ENCODE measurements around the gene TGFBR1.
"Not testable (repeated sequence)": the region's sequence is repeated elsewhere in the genome, so short reads cannot be mapped to it uniquely, and the experiment has no call there.

The TGFBR1 gene

DNA sequence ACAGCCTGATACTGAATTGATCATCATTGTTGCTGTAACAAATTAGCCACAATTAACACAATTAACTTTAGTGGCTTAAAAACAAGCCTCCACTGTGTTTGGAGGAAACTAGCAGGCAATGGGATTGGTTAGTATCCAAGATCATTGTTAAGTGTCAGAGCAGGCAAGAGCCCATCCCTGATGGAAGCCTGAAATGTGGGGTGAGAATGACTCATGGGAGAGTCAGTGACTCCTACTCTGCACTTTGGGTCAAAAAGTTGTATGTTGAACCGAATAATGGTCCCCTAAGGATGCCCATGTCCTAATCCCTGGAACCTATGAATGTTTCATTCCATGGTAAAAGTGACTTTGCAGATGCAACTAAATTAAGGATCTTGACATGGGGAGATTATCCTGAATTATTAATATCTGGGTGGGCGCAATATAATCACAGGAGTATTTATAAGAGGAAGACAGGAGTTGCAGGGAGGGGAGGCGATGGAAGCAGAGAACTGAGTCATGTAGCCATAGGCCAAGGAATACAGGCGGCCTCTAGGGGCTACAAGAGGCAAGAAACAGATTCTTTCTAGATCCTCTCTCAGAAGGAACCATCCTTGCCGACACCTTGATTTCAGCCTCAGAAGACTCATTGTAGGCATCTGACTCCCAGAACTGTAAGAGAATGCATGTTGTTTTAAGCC, 88.0 kb downstream of the TGFBR1 start:
- no peak for DNase-seq

DNA sequence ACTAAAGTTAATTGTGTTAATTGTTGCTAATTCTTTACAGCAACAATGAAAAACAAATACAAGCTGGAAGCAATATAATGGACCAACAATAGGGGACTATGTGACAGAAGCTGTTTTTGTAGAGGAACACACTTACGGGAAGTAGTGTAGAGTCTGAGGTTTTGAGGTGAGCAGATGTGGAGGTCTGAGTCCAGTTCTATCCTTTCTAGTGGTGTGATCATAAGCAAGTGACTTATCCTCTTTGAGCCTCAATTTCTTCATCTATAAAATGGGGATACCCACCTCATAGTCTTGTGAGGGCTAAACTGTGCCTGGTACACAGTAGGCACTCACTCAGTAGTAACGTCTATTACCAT, 88.5 kb downstream of the TGFBR1 start:
- no peak for DNase-seq

DNA sequence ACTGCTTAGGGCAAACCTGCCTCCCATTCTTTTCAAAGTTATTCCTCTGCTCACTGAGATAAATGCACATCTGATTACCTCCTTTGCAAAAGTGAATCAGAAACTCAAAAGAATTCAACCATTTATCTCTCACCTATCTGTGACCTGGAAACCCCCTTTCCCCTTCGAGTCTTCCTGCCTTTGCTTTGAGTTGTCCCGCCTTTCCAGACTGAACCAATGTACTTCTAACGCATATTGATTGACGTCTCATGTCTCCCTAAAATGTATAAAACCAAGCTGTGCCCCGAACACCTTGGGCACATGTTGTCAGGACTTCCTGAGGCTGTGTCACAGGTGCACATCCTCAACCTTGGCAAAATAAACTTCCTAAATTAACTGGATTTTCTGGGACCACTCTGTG, 91.6 kb downstream of the TGFBR1 start:
- DNase-seq: not testable (repeated sequence)

DNA sequence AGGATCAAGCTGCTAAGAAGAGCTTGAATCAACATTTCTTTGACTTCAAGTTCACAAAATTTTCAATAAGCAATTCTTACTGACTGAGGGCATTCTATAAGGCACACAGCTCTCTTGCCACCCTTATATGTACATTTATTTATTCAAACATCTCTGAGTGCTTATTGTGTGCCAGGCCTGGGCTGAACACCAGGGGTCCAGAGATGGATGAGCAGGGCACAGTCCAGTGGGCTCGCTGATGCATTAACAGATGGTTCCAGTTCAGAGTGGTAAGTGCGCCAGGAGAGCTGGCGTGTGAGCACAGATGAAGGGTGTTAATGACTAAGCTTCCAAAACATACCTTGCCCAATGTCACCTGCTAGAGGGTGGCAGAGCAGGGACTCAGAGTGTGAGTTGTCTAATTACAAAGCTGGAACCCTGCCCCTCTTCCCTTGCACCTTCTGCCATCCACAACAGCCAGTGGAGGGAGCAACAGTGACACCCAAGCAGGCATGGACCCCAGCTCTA, 92.3 kb downstream of the TGFBR1 start:
- no peak for DNase-seq

DNA sequence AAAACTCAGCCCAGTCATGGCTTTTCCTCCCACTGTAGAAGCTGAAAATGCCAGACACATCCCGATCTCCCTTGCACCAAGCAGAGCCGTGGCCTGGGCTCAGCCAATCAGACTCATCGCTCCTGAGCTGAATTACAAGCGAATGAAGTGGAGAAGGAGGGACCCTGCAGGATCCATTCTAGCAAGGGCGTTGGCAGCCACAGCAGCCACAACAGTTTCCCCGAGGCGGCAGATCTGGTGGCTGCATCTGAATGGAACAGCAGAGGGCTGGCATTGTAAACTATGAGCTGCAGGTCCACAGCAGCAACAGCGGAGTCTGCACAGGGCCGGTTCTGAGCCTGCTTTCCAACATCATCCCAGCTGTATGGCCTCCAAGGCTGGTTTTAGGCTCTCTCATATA, 93.1 kb downstream of the TGFBR1 start:
- no peak for DNase-seq

DNA sequence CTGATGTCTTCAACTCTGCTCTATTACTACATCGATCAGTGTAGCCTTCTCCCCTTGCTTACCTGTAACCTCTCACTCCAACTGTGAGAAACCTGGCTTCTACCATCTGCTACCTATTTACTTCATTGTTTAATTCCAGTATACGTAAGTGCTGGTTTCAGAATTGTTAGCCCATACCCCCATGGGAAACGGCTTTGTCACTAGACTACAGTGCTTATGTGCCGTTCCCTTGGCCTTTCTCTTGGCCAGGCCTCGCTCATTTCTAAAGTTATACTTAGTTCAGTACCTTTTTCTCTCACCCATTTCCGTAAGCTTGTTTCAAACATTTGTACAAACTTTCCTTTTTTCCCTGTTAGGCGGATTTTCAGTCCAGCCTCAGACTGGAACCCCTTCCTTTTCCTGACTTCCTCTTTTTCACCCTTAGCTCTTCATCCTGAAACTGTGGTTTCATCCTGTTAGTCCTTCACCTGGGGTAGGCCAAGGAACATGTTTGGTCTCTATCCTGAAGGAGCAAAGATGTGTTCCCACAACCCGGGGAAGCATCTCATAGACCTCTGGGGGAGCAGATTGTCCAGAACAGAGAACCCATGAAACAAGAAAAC, 95.1 kb downstream of the TGFBR1 start:
- DNase-seq: no peak

DNA sequence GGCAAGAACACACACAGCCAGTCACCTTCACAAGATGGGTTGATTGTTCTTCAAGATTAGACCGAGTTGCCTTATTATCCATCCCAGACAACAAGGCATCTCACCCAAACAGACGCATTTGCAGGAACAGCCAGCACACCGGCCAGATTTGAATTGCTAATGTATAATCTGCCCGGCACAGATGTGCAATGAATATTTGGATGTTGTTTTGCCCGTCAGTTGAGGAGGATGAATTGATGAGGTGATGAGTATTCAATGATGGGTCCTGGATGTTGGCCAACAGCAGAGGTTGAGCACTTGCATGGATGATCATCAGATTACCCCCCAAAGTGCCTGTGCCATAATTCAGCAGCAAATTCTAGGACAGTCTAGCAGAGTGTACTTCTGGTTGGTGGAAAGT, 96.7 kb downstream of the TGFBR1 start:
- DNase-seq: no peak

All from activated T-cell treated with anti-CD3 and anti-CD28 coated beads, Interleukin-2, amount 50 U/mL, for 48 hours (primary cell).